Endothelial cell of umbilical vein (primary cell): ENCODE measurements around the gene APOBEC3C.

ENCODE experiments used
- EZH2 ChIP-seq: IDR thresholded peaks from 2 replicates; pipeline ENCODE4 v1.6.1; 2012; ENCODE audit warnings: borderline replicate concordance, low read depth, mild to moderate bottlenecking, moderate library complexity, low read length, inconsistent platforms; ENCODE audit not compliant: severe bottlenecking
- JUN ChIP-seq: IDR thresholded peaks from 2 replicates; pipeline ENCODE4 v1.6.1; 2011; ENCODE audit warnings: borderline replicate concordance, low read depth; ENCODE audit not compliant: insufficient read length, insufficient read depth
- POLR2A ChIP-seq: IDR thresholded peaks from 2 replicates; pipeline ENCODE4 v1.6.1; 2012; ENCODE audit warnings: low read depth, mild to moderate bottlenecking, control low read depth, low read length
- POLR2AphosphoS5 ChIP-seq: IDR thresholded peaks from 2 replicates; pipeline ENCODE4 v1.6.1; 2012; ENCODE audit warnings: low read depth, mild to moderate bottlenecking, control low read depth, low read length, moderate library complexity; ENCODE audit not compliant: insufficient read depth
- TF ChIP-seq, protein P1 (sequence below), 2 donors: IDR thresholded peaks; 1 replicate in 1 of 2; 2 replicates in 1 of 2; pipeline ENCODE4 v1.5.1; 2011; ENCODE audit warnings: low read length in 2 of 2, mild to moderate bottlenecking in 2 of 2, moderate library complexity in 2 of 2, control low read depth in 1 of 2, inconsistent platforms in 1 of 2, low read depth in 1 of 2; ENCODE audit not compliant: insufficient read depth in 1 of 2; ENCODE audit errors: extremely low read depth in 1 of 2
- TF ChIP-seq, protein P2 (sequence below): IDR thresholded peaks from 2 replicates; pipeline ENCODE4 v1.6.1; 2011; ENCODE audit not compliant: insufficient read depth, insufficient read length

DNA sequence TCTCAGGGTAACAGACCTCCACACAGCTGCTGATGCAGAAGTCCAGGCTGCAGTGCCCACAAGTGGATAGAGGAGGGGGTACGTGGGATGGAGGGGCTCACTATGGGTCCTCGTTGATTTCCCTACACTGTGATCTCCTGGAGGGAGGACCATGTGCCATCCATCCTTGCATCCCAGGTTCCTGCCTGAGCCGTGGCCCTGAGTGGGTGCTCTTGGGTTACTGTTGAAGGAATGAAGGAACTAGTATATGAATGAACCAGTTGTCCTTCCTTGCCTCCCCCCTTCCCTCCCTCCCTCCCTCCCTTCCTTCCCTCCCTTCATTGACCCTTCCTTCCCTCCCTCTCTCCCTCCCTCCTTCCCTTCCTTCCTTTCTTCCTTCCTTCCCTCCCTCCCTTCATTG lies 16.5 kb upstream of the APOBEC3C start:
- TF ChIP-seq, protein P1, sequence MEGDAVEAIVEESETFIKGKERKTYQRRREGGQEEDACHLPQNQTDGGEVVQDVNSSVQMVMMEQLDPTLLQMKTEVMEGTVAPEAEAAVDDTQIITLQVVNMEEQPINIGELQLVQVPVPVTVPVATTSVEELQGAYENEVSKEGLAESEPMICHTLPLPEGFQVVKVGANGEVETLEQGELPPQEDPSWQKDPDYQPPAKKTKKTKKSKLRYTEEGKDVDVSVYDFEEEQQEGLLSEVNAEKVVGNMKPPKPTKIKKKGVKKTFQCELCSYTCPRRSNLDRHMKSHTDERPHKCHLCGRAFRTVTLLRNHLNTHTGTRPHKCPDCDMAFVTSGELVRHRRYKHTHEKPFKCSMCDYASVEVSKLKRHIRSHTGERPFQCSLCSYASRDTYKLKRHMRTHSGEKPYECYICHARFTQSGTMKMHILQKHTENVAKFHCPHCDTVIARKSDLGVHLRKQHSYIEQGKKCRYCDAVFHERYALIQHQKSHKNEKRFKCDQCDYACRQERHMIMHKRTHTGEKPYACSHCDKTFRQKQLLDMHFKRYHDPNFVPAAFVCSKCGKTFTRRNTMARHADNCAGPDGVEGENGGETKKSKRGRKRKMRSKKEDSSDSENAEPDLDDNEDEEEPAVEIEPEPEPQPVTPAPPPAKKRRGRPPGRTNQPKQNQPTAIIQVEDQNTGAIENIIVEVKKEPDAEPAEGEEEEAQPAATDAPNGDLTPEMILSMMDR (IDR thresholded peaks at IDR 0.05; ENCODE audit: extremely low read depth in 1 of 2, insufficient read depth in 1 of 2, low read depth in 1 of 2, low read length in 2 of 2) = no peak
- TF ChIP-seq POLR2AphosphoS5 (no peak), POLR2A (no peak), EZH2 (no peak), JUN (no peak)
- TF ChIP-seq, protein P2, sequence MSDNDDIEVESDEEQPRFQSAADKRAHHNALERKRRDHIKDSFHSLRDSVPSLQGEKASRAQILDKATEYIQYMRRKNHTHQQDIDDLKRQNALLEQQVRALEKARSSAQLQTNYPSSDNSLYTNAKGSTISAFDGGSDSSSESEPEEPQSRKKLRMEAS = no peak
